ENCODE measurements around the gene PPIL3.
"Not testable (repeated sequence)": the region's sequence is repeated elsewhere in the genome, so short reads cannot be mapped to it uniquely, and the experiment has no call there.

The PPIL3 gene

GRCh38 chr2:200888704-200889625, at the start of gene PPIL3, which contains the start of gene NIF3L1:
Gene PPIL3 (minus strand): TSS chr2:200889077. CDS start chr2:200887615, 1,462 bp downstream.
Gene NIF3L1 (plus strand): TSS chr2:200889371. CDS start chr2:200891944, 2,573 bp downstream.
- DNase-seq: peak; percentile 95

- no peak for DNase-seq
Observed at GRCh38 chr2:200930947-200931626, 42.2 kb upstream of the PPIL3 start.

- DNase-seq: no peak
Observed at GRCh38 chr2:200929334-200930249, 40.7 kb upstream of the PPIL3 start.

GRCh38 chr2:200922439-200922838, 33.6 kb upstream of the PPIL3 start:
- DNase-seq: no peak

GRCh38 chr2:200913654-200914053, 24.8 kb upstream of the PPIL3 start:
- no peak for DNase-seq

- no peak for DNase-seq
Observed at GRCh38 chr2:200909958-200910357, 21.1 kb upstream of the PPIL3 start.

- DNase-seq: no peak
Observed at GRCh38 chr2:200905618-200906296, 16.9 kb upstream of the PPIL3 start.

GRCh38 chr2:200901459-200902072, 12.7 kb upstream of the PPIL3 start:
- DNase-seq: peak; percentile 48

- no peak for DNase-seq
Observed at GRCh38 chr2:200899482-200899881, 10.6 kb upstream of the PPIL3 start.

GRCh38 chr2:200881715-200882249, 7.1 kb downstream of the PPIL3 start:
- not testable (repeated sequence) for DNase-seq

- DNase-seq: no peak
Observed at GRCh38 chr2:200878289-200878880, 10.5 kb downstream of the PPIL3 start.

GRCh38 chr2:200877443-200877842, 11.4 kb downstream of the PPIL3 start:
- DNase-seq: no peak

- DNase-seq: no peak
Observed at GRCh38 chr2:200873560-200873959, 15.3 kb downstream of the PPIL3 start.

- DNase-seq: no peak
Observed at GRCh38 chr2:200871151-200871550, 17.7 kb downstream of the PPIL3 start.

- DNase-seq: no peak
Observed at GRCh38 chr2:200869014-200869413, 19.9 kb downstream of the PPIL3 start.

GRCh38 chr2:200864176-200865034, 24.5 kb downstream of the PPIL3 start, which contains the start of gene CLK1:
Gene CLK1 (minus strand): TSS chr2:200864658. CDS start chr2:200861862, 2,796 bp downstream.
- DNase-seq: peak; percentile 92

- no peak for DNase-seq
Observed at GRCh38 chr2:200863782-200864175, 25.1 kb downstream of the PPIL3 start.

GRCh38 chr2:200862532-200863000, 26.3 kb downstream of the PPIL3 start:
- peak; percentile 46 for DNase-seq

GRCh38 chr2:200861617-200862155, 27.2 kb downstream of the PPIL3 start:
- DNase-seq: no peak
